HT-29 (cell line): ENCODE results near the gene RASA4. TPM values are rescaled to one million over a fixed set of nuclear protein-coding genes. Genes with fewer than 3 reads are reported as not detected.
"Not testable (repeated sequence)": the region's sequence is repeated elsewhere in the genome, so short reads cannot be mapped to it uniquely, and the experiment has no call there.

Experiments
- DNase-seq: peaks from one replicate; pipeline ENCODE4 v3.0.0-alpha.2; 2015; ENCODE audit warnings: low spot score
- total RNA-seq: library from RNA; depleted of rRNA; stranded (reverse); fragments of >200 nt; shearing (Covaris generic); gene quantifications from 2 replicates; pipeline ENCODE4 v1.2.3, GENCODE V29; 2014

The RASA4 gene
- total RNA-seq, 1 experiment from 2014 or later: 43.0 TPM

DNA sequence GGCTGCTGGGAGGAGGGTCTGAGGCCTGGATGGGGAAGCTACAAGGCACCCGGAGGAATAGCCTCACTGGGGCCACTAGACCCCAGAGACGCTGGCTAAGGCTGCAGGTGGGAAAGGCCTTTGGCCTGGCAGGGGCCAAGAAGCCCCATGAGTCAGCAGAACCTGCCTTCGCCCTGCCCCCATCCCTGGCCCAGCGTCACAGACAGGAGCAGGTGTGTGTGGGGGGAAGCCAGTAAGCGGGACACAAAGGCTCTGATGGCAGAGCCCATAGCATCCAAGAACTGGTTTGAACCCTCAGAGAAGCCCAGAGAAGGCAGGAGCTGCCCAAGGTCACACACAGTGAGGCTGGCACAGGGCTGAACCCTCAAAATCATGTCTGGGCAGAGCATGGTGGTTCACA is 9.7 kb downstream of the RASA4 start:
- DNase-seq: not testable (repeated sequence)

DNA sequence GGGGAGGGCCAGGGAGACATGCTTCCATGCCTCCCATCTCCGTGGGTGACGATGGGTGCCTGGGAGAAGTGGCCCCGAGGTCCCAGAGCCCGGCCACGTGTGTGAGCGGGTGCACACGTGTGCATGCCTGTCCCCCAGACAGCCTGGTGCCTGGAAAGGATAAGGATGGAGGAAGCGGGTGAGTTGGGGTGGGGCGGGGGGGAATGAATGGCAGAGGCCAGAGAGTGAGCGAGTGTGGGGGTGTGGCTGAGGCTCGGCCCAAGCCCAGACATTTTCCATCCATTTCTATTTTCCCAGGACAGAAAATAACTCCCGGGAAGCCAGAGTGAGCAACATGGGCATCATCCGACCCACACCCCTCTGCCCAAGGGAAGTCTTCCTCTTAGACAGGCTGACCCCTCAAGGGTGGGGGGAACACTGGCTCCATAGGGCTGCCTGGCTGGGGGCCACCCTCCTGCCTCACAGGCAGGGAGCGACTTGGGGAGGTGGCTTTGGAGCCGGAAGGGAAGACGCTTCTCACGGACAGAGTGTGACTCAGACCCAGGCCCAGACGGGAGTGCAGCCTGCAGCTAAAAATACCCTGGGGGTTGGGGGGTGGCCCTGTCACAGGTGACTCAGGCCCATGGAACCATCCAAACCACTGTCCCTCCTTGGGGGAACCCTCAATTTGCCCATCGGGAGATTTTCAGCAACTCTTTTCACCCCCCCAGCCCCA is 12.0 kb downstream of the RASA4 start:
- not testable (repeated sequence) for DNase-seq

DNA sequence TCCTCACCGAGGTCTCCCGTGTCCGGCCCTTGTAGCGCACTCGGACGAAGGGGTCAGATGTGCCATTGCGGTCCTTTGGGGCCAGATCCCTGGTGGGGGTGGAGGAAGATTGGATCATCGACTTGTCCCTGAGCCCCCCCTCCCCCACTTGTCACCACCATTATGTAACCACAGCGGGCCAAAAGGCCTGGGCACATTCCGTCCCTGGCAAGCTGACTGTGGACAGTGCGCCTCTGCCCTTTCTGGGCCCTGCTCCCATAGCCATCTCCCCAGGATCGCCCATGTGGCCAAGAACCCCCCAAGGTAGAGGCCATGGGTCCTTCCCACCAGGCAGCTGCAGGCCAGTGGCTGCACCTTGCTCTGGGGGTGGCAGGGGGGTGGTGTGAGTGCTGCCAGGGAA is 14.2 kb downstream of the RASA4 start:
- not testable (repeated sequence) for DNase-seq

DNA sequence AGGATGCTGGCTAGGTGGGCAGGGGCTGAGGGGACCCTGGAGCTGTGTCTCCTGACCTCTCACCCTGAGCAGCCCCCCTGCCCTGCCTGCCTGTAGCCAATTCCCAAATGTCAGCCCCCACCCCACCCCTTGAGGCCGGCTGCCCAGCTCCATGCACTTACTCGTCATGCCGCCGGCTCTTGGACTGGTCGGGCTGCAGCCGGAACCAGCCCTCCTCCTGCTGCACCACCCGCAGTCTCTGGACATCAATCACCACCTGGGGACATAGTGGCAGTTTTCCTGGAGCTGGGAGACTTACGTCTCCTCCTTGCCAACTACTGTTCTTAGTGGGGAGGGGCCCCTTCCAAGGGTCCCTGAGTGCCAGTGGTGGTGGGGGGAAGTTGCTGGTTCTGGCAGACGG is 16.9 kb downstream of the RASA4 start:
- not testable (repeated sequence) for DNase-seq

DNA sequence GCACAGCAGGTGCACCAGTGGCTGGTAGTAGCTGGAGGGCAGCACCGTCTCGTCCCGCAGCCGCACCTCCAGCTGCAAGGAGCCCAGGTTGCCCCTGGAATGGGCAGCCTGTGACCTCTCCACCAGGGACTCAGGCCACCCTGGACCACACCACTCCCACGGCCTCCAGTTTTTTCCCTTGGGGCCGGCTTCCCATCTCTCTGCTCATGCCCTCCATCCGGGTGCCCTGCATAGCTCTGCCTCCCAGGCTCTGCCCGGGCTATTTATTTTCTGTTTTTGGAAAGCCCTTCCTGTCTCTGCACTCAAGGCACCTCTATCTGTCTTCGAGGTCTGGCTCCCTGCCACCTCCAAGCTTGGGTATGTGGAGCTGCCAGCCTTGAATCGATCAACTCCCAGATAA is 20.5 kb downstream of the RASA4 start:
- DNase-seq: not testable (repeated sequence)

DNA sequence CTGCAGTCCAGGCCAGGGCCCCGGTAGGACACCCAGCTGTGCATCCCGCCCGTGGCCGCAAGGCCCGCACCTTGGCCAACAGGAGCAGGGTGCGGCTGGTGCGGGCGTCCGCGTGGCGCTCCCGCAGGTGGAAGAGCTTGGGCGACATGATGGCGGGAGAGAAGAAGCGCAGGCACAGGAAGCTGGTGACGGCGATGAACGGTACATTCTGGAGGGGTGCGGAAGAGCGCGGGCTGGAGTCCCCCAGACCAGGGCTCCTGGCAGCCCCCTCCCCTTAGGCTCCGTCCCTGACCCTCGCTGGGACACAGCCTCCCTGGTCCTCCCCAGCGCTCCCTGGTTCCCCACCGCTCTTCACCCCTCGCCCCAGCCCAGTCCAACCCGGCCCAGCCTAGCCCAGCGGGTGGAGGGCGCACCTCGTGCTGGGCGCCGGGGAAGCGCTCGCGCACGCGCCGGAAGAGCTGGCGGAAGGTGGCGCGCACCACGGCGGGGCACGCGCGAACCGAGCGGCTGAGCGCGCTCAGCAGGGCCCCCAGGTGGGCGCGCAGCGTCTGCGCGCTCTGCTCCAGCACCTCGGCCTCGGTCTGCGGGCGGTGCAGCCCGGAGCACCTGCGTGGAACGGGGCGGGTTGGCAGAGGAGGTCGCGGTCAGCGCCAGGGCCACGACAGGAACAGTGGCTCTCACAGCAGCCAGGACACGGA is 22.8 kb downstream of the RASA4 start:
- not testable (repeated sequence) for DNase-seq

DNA sequence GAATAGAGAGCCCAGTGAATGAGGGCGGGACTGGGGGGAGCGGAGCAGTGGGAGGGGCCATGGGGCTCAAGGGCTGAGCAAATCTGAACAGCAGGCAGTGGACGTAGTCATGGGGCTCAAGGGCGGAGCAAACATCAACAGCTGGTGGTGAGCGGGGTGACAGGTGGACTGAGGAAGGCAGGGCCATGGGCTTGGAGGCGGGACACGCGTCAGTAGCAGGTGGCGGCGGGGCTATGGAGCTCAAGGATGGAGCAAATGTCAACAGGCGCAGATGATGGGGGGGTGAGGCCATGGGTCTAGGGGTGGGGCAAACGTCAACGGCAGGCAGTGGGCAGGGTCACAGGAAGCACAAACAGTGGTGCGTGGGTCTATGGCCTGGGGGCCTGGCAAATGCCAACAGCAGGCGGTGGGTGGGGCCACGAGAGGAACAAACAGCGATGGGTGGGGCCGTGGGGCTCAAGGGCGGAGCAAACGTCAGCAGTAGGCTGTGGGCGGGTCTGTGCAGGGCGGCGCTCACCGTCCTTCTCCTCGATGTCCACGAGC is 24.0 kb downstream of the RASA4 start:
- not testable (repeated sequence) for DNase-seq

DNA sequence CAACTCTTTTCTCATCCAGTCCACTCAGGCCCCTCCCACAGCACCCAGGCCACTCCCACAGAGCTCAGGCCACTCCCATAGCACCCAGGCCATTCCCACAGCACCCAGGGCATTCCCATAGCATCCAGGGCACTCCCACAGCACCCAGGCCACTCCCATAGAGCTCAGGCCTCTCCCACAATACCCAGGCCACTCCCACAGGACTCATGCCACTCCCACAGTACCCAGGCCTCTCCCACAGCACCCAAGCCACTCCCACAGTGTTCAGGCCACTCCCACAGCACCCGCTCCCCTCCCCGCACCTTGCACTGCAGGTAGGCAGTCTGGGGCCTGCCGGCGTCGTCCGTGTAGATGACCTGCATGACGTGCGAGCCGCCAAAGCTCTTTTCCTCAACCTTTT is 26.7 kb downstream of the RASA4 start:
- not testable (repeated sequence) for DNase-seq

DNA sequence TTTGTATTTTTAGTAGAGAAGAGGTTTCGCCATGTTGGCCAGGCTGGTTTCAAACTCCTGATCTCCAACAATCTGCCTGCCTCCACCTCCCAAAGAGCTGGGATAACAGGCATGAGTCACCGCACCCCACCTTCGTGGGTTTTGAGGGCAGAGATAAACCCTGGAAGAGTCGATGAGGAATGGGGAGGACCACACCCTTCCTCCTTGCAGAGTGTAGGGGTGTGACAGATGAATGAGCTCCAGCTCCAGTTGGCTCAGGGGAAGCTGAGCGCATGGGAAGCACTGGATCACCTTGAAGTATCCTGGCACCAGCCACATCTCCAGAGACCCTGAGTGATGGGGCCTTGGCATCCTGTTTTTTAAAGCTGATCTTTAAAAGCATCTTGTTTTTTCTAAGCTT is 33.1 kb downstream of the RASA4 start:
- DNase-seq: not testable (repeated sequence)

DNA sequence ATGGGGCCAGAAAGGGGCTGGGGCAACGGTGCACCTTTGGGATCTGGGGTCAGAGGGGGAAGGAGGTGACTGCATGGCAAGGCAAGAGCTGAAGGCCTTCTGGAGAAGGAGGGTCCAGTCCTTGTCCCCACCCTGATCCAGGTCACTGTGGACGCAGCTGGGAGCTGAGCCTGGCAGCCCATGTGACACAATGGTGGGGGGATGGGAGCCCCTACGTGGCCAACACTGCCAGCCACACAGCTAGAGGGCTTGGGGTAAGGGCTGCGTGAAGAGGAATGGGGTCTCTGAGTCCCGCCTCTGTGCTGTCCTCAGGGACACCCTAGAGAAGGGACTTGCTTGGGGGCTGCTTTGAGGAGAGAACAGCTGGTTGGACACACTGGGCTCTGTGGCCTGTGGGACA is 34.8 kb downstream of the RASA4 start:
- not testable (repeated sequence) for DNase-seq

DNA sequence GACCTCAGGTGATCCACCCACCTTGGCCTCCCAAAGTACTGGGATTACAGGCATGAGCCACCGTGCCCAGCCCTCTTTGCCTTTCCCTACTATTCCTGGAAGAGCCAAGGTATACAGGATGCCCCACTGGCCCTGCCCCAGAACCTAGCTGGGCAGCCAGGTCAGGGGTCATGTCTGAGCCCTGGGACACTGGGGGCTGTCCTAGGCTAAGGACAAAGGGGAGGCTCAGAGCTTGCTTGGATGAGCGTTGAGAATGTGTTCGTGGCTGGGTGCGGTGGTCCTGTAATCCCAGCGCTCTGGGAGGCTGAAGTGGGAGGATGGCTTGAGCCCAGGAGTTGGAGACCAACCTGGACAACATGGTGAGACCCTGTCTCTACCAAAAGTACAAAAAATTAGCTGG is 38.1 kb downstream of the RASA4 start:
- DNase-seq: not testable (repeated sequence)

DNA sequence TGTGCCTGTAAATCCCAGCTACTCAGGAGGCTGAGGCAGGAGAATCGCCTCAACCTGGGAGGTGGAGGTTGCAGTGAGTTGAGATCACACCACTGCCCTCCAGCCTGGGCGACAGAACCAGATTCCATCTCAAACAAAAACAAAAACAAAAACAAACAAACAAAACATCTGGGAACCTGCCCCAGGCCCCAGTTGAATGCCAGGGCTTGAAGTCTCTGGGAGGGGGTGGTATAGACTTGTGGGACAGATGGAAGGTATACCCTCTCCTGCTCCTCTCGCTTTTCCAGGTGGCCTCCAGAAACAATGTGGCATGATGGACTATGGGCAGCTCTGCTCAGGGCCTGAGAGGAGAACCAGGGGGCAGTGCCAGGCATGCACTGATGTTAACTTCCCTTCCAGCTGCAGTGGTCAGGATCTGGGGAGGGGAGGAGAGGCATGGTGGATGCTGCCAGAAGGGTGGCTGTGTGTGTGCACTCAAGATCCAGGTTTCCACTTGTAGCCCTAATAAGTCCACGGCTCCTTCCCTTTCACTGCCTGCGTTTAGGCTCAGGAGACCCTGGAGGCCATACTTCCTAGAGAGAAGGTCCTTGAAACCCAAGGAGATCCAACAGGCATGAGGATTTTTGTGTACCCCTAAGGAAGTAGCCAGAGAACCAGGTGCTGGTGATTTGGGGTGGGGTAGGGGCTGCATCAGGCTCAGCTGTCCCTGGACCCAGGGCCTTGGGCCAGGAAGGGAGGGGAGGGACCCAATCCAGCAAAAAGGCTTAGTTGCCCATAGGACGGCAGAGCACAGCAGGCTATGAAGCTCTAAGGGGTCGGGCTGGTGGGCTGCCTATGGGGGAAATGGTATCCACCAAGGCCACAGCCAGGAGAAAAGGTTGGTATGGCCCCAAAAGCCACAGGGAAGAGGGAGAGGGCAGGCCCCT is 39.0 kb downstream of the RASA4 start:
- DNase-seq: not testable (repeated sequence)

DNA sequence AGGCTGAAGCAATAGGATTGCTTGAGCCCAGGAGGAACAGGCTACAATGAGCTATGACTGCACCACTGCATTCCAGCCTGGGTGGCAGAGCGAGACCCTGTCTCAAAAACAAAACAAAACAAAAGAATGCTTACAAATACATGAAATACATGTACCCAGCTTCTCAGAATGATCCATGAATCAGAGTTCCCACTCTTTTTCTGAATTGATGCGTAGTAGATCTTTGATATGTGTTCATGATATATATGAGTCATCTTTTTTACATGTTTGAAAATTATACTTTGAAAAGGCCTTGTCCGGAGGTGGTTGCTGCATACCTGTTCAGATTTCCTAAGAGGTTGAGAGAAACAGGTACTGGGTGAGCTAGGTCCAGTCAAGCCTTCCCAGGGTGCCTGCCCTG is 40.2 kb downstream of the RASA4 start:
- not testable (repeated sequence) for DNase-seq

DNA sequence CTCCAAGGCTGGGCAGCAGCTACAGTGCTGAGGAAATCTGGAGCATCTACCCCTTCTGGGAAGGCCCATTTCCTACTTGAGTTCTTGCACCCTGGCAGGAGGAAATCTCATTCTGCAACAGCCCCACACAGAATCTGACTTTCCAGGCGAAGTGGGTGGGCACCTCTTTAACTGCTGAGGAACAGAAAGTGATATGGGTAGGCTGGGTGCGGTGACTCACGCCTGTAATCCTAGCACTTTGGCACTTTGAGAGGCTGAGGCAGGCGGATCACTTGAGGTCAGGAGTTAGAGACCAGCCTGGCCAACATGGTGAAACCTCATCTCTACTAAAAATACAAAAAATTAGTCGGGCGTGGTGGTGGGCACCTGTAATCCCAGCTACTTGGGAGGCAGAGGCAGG is 41.9 kb downstream of the RASA4 start:
- DNase-seq: not testable (repeated sequence)

DNA sequence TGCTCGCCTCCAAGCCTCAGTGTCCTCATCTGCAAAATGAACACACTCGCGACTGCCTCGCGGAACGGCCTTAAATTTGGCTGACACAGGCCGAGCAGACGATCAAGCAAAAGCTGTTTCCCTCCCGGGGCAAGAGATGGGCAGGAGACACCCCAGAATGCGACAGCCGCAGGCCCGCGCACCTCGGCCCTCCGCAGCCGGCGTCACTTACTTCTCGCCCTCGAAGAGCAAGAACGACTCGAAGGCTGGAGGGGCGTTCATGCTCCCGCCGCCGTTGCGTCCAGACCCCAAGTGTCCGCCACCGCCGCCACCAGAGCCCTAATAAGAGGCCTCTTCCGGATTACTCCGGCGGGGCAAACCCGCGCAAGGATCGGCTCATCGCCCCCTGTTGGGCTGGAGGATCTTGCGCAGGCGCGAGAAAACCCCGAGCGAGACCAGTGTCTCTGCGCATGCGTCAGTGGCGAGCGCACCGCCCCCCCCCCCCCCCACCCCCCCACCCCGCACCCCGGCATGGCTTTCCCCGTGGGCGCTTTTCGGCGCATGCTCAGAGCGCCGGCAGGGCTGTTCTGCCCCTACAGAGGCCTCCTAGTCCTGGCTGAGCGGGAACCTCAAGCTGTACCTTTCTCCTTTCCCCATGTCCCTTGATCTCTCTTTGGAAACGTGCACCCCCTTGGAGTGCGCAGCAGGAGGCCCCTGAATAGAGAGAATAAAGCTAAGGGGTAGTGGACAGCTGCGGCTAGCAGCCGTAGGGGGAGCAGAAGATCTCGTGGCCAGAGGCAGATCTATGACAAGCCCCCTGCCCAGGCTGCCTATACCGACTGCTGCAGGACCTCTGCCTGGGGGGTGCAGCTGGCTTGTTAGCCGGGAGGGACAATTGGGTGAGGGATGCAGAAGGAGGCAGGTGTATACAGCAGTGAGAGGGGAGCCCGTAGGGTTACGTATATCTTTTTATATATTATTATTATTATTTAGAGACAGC is 44.0 kb downstream of the RASA4 start, which contains the start of gene POLR2J3:
POLR2J3 (minus strand) TSS at position 323 of the 979 bp plus-strand sequence; CDS start at position 261, 62 bp downstream.
- DNase-seq: peak; percentile 91

DNA sequence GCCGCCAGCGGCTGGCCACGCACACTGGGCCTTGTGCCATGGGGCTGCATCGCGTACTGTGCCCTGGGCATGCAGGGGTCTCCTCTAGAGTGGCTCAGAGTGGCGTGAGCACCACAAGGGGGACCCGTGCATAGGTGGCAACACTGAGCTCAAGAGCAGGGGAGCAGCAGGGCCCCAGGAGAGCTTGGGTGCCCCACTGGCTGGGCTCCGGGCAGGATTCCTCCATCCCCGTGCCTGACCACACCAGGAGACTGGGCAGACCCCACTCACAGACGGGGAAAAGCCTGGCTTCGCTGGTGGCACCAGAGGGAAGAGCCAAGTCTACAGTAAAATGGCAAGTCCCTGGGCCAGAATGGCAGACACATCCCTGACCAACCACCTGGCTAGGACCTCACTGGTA is 47.9 kb downstream of the RASA4 start:
- not testable (repeated sequence) for DNase-seq

DNA sequence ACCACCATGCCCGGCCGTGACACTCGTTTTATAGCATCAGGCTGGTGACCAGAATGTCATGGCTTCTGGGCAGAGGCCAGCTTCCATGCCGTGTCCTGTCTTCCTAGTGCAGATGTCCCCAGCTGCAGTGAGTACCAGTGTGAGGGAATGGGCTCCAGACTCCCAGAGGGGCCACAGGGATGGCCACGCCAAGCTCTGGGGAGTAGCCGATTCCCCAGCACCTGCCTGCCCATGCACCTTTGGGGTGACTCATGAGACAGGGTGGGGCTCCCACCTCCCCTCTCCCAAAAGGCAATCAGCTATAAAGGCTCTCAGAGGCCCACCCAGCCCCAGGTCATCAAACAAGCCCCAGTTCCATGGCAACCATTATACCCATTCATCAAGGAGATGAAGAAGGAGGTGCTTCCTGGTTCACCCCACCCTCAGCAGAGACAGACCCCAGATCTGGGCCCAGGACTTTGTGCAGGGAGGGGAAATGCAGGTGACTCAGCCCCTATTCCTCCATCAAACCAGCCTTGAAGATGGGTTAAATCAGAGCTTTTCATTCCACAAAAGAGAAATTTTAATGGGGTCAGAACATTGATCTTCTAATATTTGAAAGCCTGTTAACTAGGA is 65.6 kb downstream of the RASA4 start, which contains the start of gene SPDYE2:
SPDYE2 (plus strand) TSS at position 419 of the 615 bp plus-strand sequence. CDS start 2,030 bp downstream, outside the sequence.
- not testable (repeated sequence) for DNase-seq

DNA sequence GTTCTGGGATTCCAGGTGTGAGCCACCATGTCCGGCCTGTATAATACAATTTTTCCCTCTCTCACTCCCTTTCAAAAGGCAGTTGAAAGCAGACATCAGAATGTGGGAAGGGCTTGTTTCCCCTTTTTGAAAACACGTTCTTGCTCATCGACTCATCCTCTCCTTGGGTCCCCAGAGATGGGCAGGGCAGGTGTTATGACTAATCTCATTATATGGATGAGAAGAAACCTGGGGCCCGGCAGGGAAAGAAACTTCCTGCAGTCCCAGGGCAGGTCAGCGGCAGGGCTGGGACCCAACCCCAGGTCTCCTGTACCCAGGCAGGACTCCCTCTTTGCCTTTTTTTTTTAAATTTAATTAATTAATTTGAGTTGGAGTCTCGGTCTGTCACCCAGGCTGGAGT is 70.2 kb downstream of the RASA4 start:
- DNase-seq: not testable (repeated sequence)

DNA sequence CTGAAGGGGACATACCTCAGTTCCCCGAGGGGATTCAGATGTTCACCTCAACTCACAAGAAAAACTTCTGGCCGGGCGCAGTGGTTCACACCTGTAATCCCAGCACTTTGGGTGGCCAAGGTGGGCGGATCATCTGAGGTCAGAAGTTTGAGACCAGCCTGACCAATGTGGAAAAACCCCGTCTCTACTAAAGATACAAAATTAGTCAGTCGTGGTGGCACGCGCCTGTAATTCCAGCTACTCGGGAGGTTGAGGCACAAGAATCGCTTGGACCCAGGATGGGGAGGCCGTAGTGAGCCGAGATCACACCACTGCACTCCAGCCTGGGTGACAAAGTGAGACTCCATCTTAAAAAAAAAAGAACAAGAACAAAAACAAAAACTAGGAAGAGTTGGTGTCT is 71.3 kb downstream of the RASA4 start:
- not testable (repeated sequence) for DNase-seq

DNA sequence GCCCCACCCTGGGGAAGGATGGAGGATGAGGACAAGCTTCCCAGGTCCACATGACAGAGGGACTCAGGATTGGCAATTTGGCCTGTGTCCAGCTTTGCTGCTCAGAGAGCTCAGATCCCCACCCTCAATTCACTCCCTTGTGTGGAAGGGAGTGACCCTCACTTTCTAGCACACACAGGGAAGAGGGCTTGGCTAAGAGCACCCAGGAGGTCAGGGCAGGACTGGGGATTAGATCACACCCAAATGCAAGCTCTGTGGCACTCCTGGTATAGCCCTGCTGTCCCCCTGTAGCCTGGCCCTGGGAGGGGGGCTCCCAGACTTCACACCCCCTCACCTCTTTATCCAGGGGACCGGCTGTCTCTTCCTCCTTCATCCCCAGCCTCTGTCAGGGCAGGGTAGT is 72.2 kb downstream of the RASA4 start:
- DNase-seq: not testable (repeated sequence)
